Sciatic nerve (tissue), 2 donors: Measurements from ENCODE around the gene MAPK8IP2. TPM values are rescaled to one million over a fixed set of nuclear protein-coding genes. Genes with fewer than 3 reads are reported as not detected.
"Not testable (repeated sequence)": the region's sequence is repeated elsewhere in the genome, so short reads cannot be mapped to it uniquely, and the experiment has no call there.

Experiments
- ATAC-seq: fragments of 200-7000 bp; cut with Tn5 transposase; one replicate; pipeline ENCODE4 v1.9.1; 2020; ENCODE audit warnings: mild to moderate bottlenecking, moderate library complexity
- DNase-seq: peaks from one replicate; pipeline ENCODE4 v3.0.0-alpha.2; 2020; ENCODE audit warnings: low spot score
- intact Hi-C: fragments of 100-400 bp; cut with DNase I; formaldehyde crosslinking; loops from one replicate; pipeline ENCODE4 v1.14.2; 2022
- total RNA-seq: library from RNA; stranded (reverse); fragmentation: NEBNext Ultra II Directional; extraction: Animal tissue kit (Norgen Biotek cat#: 25700); gene quantifications from one replicate; pipeline ENCODE4 v1.2.1, GENCODE V29; 2021
- donor health status: DM: no; HTN: no; CAD: no.
- donor health status: DM: no; HTN: no; CAD: no.

MAPK8IP2 gene
- total RNA-seq, 1 donor from 2014 or later = 2.4 TPM

DNA sequence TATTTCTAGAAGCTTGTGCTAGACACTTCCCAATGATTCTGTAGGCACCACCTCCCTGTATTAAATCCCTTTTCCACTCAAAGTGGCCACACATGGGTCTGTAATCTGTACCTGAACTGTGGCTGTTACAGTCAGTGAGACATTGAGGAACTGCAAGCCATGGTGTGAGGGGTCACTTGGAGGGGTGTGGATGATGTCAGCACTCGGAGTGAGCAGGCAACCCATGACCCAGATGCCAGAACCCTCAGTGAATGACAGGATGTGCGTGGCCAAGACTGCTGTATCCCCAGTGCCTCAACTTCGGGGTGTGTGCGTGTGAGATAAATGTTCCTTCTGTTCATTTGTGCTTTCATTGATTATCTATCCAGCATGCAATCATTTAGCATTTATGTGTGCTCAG lies 57.3 kb downstream of the MAPK8IP2 start:
- DNase-seq (no peak), ATAC-seq (no peak)
- intact Hi-C loops = no loop called here

DNA sequence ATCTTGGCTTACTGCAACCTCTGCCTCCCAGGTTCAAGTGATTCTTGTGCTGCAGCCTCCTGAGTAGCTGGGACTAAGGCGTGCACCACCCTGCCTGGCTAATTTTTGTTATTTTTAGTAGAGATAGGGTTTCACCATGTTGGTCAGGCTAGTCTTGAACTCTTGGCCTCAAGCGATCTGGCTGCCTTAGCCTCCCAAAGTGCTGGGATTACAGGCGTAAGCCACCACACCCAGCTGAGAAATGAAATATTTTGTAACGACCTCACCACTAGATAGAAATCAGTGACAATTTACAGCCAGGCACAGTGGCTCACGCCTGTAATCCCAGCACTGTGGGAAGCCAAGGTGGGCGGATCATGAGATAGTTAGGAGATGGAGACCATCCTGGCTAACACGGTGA lies 59.1 kb downstream of the MAPK8IP2 start:
- DNase-seq, intact Hi-C loops, ATAC-seq: not testable (repeated sequence)

DNA sequence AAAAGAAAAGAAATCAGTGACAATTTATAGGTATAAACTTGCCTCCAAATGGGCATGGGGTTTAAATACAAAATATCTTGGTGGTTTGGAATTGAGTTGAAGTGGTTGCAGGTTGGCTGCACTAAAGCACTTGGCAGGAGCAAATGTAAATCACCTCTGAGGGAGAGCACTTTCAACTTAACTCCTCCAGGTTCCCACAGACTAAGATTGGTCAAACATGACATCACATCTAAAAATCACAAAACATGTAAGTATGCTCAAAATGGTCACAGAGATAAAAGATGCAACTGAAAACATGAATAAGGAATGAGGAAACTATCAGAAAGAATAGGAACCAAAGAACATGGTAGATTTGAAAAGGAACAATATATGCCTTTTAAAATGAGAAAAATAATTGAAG lies 59.7 kb downstream of the MAPK8IP2 start:
- no peak for DNase-seq
- intact Hi-C loops = no loop called here
- ATAC-seq = no peak

Other genes starting within 250 kb of the MAPK8IP2 start
- 73.4 TPM for gene SBF1, start 125.8 kb upstream of the MAPK8IP2 start, total RNA-seq
- 0.09 TPM for gene ADM2, start 119.2 kb upstream of the MAPK8IP2 start, total RNA-seq
- gene MIOX, start 113.9 kb upstream of the MAPK8IP2 start, total RNA-seq = not detected
- 48.4 TPM for gene LMF2, start 93.1 kb upstream of the MAPK8IP2 start, total RNA-seq
- gene NCAPH2, start 92.6 kb upstream of the MAPK8IP2 start, total RNA-seq = 39.8 TPM
- gene SCO2, start 75.2 kb upstream of the MAPK8IP2 start, total RNA-seq = 1.9 TPM
- 44.5 TPM for gene TYMP, start 70.8 kb upstream of the MAPK8IP2 start, total RNA-seq
- 0.13 TPM for gene KLHDC7B, start 54.9 kb upstream of the MAPK8IP2 start, total RNA-seq
- not detected for gene SYCE3, start 37.9 kb upstream of the MAPK8IP2 start, total RNA-seq
- gene CPT1B, start 22.4 kb upstream of the MAPK8IP2 start, total RNA-seq = 18.2 TPM
- gene CHKB, start 17.9 kb upstream of the MAPK8IP2 start, total RNA-seq = 73.9 TPM
- 38.1 TPM for gene ARSA, start 27.4 kb downstream of the MAPK8IP2 start, total RNA-seq
- gene SHANK3, start 72.0 kb downstream of the MAPK8IP2 start, total RNA-seq = 56.6 TPM
- gene ACR, start 137.4 kb downstream of the MAPK8IP2 start, total RNA-seq = 1.5 TPM
- gene RABL2B, start 182.8 kb downstream of the MAPK8IP2 start, total RNA-seq = 32.6 TPM